HepG2 (cell line): ENCODE measurements around the gene GCN1. TPM values are rescaled to one million over a fixed set of nuclear protein-coding genes. Genes with fewer than 3 reads are reported as not detected.

ENCODE experiments used
- ADNP ChIP-seq: sonication (generic); formaldehyde crosslinking; IDR thresholded peaks from 2 replicates; pipeline ENCODE4 v1.4.0; 2020; ENCODE audit warnings: missing genetic modification reagents
- ATF7 ChIP-seq, 2 experiments: fragments of 450-650 bp in 1 of 2; sonication (generic) in 1 of 2; formaldehyde crosslinking in 1 of 2; IDR thresholded peaks; 2 replicates each; pipeline versions ENCODE4 v1.4.0 to v1.6.1; 2016 to 2020; ENCODE audit warnings: antibody characterized with exemption in 1 of 2, mild to moderate bottlenecking in 1 of 2, missing genetic modification reagents in 1 of 2
- ATM ChIP-seq: fragments of 450-650 bp; IDR thresholded peaks from 2 replicates; pipeline ENCODE4 v1.7.1; 2017; ENCODE audit warnings: mild to moderate bottlenecking, borderline replicate concordance
- E2F1 ChIP-seq: sonication (generic); formaldehyde crosslinking; IDR thresholded peaks from 2 replicates; pipeline ENCODE4 v1.5.0; 2020; ENCODE audit warnings: missing genetic modification reagents
- FOXO1 ChIP-seq: sonication (generic); formaldehyde crosslinking; IDR thresholded peaks from 2 replicates; pipeline ENCODE4 v1.4.0; 2020; ENCODE audit warnings: missing genetic modification reagents
- GABPA ChIP-seq, 2 experiments: IDR thresholded peaks; 2 replicates each; pipeline ENCODE4 v1.6.1; 2011 to 2016; ENCODE audit warnings: low read depth in 2 of 2, low read length in 1 of 2, missing biosample characterization in 1 of 2, missing genetic modification characterization in 1 of 2
- HNF4A ChIP-seq: sonication (generic); formaldehyde crosslinking; IDR thresholded peaks from 2 replicates; pipeline ENCODE4 v1.4.0; 2020; ENCODE audit warnings: missing genetic modification reagents
- LRRFIP1 ChIP-seq: sonication (generic); formaldehyde crosslinking; conservative IDR thresholded peaks from 2 replicates; pipeline ENCODE4 v1.4.0; 2020; ENCODE audit warnings: missing genetic modification reagents
- SCMH1 ChIP-seq: sonication (generic); formaldehyde crosslinking; IDR thresholded peaks from 2 replicates; pipeline ENCODE4 v1.9.0; 2021; ENCODE audit warnings: missing genetic modification reagents, mild to moderate bottlenecking, borderline replicate concordance
- SRSF4 ChIP-seq: fragments of 200-400 bp; formaldehyde crosslinking; IDR thresholded peaks from one replicate; pipeline ENCODE4 v1.6.1; 2018; ENCODE audit warnings: mild to moderate bottlenecking, low read depth, low read length, moderate library complexity; ENCODE audit not compliant: poor library complexity, severe bottlenecking
- STAG1 ChIP-seq: sonication (generic); formaldehyde crosslinking; IDR thresholded peaks from 2 replicates; pipeline ENCODE4 v1.4.0; 2020; ENCODE audit warnings: missing genetic modification reagents
- U2AF2 ChIP-seq: fragments of 200-400 bp; formaldehyde crosslinking; IDR thresholded peaks from 2 replicates; pipeline ENCODE4 v1.6.1; 2017; ENCODE audit warnings: low read depth, mild to moderate bottlenecking, low read length
- YEATS4 ChIP-seq: sonication (generic); formaldehyde crosslinking; IDR thresholded peaks from 2 replicates; pipeline ENCODE4 v1.4.0; 2020; ENCODE audit warnings: missing genetic modification reagents, borderline replicate concordance
- ZBTB20 ChIP-seq: sonication (generic); formaldehyde crosslinking; IDR thresholded peaks from 2 replicates; pipeline ENCODE4 v1.8.1; 2023; ENCODE audit warnings: missing genetic modification reagents, low read depth, mild to moderate bottlenecking, borderline replicate concordance
- ZBTB37 ChIP-seq: sonication (generic); formaldehyde crosslinking; IDR thresholded peaks from 2 replicates; pipeline ENCODE4 v1.4.0; 2020; ENCODE audit warnings: mild to moderate bottlenecking, missing genetic modification reagents
- ZFAT ChIP-seq: sonication (generic); formaldehyde crosslinking; conservative IDR thresholded peaks from 2 replicates; pipeline ENCODE4 v1.8.1; 2023; ENCODE audit warnings: missing genetic modification reagents, inconsistent platforms
- ZMAT5 ChIP-seq: sonication (generic); formaldehyde crosslinking; IDR thresholded peaks from 2 replicates; pipeline ENCODE4 v1.5.0; 2020; ENCODE audit warnings: mild to moderate bottlenecking, low read depth, missing genetic modification reagents, borderline replicate concordance
- ZNF12 ChIP-seq: sonication (generic); formaldehyde crosslinking; IDR thresholded peaks from 2 replicates; pipeline ENCODE4 v1.5.0; 2020; ENCODE audit warnings: missing genetic modification reagents
- ZNF432 ChIP-seq: sonication (generic); formaldehyde crosslinking; IDR thresholded peaks from 2 replicates; pipeline ENCODE4 v1.5.0; 2020; ENCODE audit warnings: missing genetic modification reagents, mild to moderate bottlenecking, borderline replicate concordance
- ZNF672 ChIP-seq: sonication (generic); formaldehyde crosslinking; IDR thresholded peaks from 2 replicates; pipeline ENCODE4 v1.8.1; 2022; ENCODE audit warnings: missing genetic modification reagents
- ZNF710 ChIP-seq: sonication (generic); formaldehyde crosslinking; IDR thresholded peaks from 2 replicates; pipeline ENCODE4 v1.5.0; 2020; ENCODE audit warnings: mild to moderate bottlenecking, missing genetic modification reagents, borderline replicate concordance
- polyA plus RNA-seq, 8 experiments: library from polyadenylated mRNA; depleted of rRNA in 3 of 8; stranded (reverse) in 7 of 8; unstranded in 1 of 8; fragments of >200 nt; fragmentation: Illumina TruSeq in 4 of 8; extraction: Trizol in 4 of 8; gene quantifications; 2 replicates each; pipeline versions ENCODE4 v1.2.1 to v1.2.3, GENCODE V29; 2011 to 2016; ENCODE audit warnings: low read depth in 4 of 8, missing spikeins in 1 of 8, mixed read lengths in 1 of 8; ENCODE audit not compliant: insufficient read depth in 1 of 8
- total RNA-seq, 5 experiments: library from RNA; depleted of rRNA; stranded (reverse); fragments of >200 nt; fragmentation: Illumina TruSeq; extraction: Trizol; gene quantifications; 2 replicates each; pipeline ENCODE4 v1.2.3, GENCODE V29; 2016; ENCODE audit warnings: low read depth in 1 of 5

GCN1 gene
- total and polyA plus RNA-seq, 2 of the 13 experiments (the other 11 are each of a cell fraction or from before 2014, with no cell fraction given) = 58.2 to 83.0 TPM

- TF ChIP-seq E2F1 (CRISPR knock-in tag) (0 out of 2 replicates have a peak, but pooled peaks have one; percentile 59), ZMAT5 (CRISPR knock-in tag) (no peak), ZNF672 (CRISPR knock-in tag) (0 out of 2 replicates have a peak, but pooled peaks have one; percentile 69), ZBTB37 (CRISPR knock-in tag) (no peak), SRSF4 (no peak), LRRFIP1 (no peak), ZFAT (peak; percentile 78; the same call in 1 of the 2 replicates), STAG1 (CRISPR knock-in tag) (no peak), U2AF2 (no peak), ZBTB20 (CRISPR knock-in tag) (peak; percentile 56), GABPA (IDR thresholded peaks at IDR 0.05; ENCODE audit: low read depth, low read length) (peak; percentile 98), GABPA (CRISPR knock-in tag; IDR thresholded peaks at IDR 0.05; ENCODE audit: low read depth) (peak; percentile 86), FOXO1 (CRISPR knock-in tag) (peak; percentile 13; the same call in 1 of the 2 replicates), ZNF710 (CRISPR knock-in tag) (peak; percentile 70), SCMH1 (CRISPR knock-in tag) (no peak), ATF7 (IDR thresholded peaks at IDR 0.05) (no peak), ATF7 (CRISPR knock-in tag; IDR thresholded peaks at IDR 0.05) (no peak), HNF4A (CRISPR knock-in tag) (no peak; the same call in 1 of the 2 replicates), ADNP (CRISPR knock-in tag) (no peak), ZNF12 (CRISPR knock-in tag) (no peak; the same call in 1 of the 2 replicates), ATM (no peak), YEATS4 (peak; percentile 100), ZNF432 (CRISPR knock-in tag) (no peak)
Observed at GRCh38 chr12:120194534-120195395, at the start of gene GCN1 (continued).
